Sigmoid colon (tissue), 4 donors: ENCODE results near the gene PLS1.

Source experiments
- CTCF ChIP-seq, 4 experiments: fragments of 450-650 bp in 3 of 4; fragments of 200-600 bp in 1 of 4; IDR thresholded peaks; one replicate each; pipeline ENCODE4 v1.5.1; 2016 to 2019; ENCODE audit warnings: antibody characterized with exemption in 4 of 4, mild to moderate bottlenecking in 3 of 4, moderate library complexity in 2 of 4
- EP300 ChIP-seq, 4 donors: sonication (generic); formaldehyde crosslinking; IDR thresholded peaks; one replicate each; pipeline ENCODE4 v1.6.1; 2017; ENCODE audit warnings: antibody characterized with exemption in 4 of 4
- POLR2A ChIP-seq, 2 donors: fragments of 450-650 bp; IDR thresholded peaks; one replicate each; pipeline ENCODE4 v1.6.1; 2016; ENCODE audit warnings: antibody characterized with exemption in 2 of 2, mild to moderate bottlenecking in 2 of 2, moderate library complexity in 2 of 2
- POLR2AphosphoS5 ChIP-seq, 4 donors: sonication (generic); formaldehyde crosslinking; IDR thresholded peaks; one replicate each; pipeline ENCODE4 v1.6.1; 2017; ENCODE audit warnings: antibody characterized with exemption in 4 of 4

GRCh38 chr3:142608631-142609030, 12.4 kb downstream of the PLS1 start:
- no peak for TF ChIP-seq CTCF (IDR thresholded peaks at IDR 0.05)
- TF ChIP-seq POLR2AphosphoS5 (IDR thresholded peaks at IDR 0.05): no peak
- no peak for TF ChIP-seq POLR2A (IDR thresholded peaks at IDR 0.05)
- TF ChIP-seq EP300 (IDR thresholded peaks at IDR 0.05): no peak
